Thyroid gland (tissue), 4 donors: ENCODE data around the gene EXOSC5.

Source experiments
- POLR2A ChIP-seq, 2 donors: fragments of 450-650 bp; IDR thresholded peaks; one replicate each; pipeline ENCODE4 v1.6.1; 2017; ENCODE audit warnings: antibody characterized with exemption in 2 of 2, mild to moderate bottlenecking in 2 of 2, moderate library complexity in 1 of 2
- TF ChIP-seq, protein P1 (sequence below), 6 experiments: fragments of 200-600 bp in 3 of 6; fragments of 450-650 bp in 3 of 6; sonication (generic) in 3 of 6; IDR thresholded peaks; one replicate each; pipeline ENCODE4 v1.5.1; 2016 to 2019; ENCODE audit warnings: antibody characterized with exemption in 6 of 6, mild to moderate bottlenecking in 2 of 6, inconsistent platforms in 1 of 6, moderate library complexity in 1 of 6

DNA sequence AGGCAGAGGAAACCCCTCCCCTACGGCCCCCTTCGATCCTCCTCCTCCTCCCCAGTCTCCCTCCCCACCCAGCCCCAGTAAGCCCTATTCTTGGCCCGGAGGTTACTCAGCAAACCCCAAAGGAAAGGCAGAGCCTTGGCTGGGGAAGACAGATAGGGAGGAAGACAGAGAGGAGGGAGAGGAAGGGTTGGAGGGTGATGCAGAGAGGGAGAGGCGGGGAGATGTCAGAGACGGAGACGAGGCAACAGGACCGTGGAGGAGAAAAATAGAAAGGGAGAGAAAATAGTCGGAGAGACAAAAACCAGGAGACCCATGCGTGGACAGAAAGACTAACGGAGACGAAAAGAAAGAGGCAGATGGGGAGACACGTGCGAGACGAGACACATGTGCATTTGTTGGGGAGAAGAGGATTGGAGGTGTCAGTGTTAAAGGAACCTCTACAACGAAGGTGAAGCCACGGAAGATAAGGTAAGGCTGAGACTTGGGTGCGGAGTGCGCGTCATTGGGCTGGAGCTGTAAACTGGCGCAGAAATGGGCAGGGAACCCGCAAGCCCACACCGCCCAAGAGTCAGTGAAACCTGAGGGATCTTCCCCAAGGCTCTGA is 46.3 kb downstream of the EXOSC5 start:
- TF ChIP-seq, protein P1, sequence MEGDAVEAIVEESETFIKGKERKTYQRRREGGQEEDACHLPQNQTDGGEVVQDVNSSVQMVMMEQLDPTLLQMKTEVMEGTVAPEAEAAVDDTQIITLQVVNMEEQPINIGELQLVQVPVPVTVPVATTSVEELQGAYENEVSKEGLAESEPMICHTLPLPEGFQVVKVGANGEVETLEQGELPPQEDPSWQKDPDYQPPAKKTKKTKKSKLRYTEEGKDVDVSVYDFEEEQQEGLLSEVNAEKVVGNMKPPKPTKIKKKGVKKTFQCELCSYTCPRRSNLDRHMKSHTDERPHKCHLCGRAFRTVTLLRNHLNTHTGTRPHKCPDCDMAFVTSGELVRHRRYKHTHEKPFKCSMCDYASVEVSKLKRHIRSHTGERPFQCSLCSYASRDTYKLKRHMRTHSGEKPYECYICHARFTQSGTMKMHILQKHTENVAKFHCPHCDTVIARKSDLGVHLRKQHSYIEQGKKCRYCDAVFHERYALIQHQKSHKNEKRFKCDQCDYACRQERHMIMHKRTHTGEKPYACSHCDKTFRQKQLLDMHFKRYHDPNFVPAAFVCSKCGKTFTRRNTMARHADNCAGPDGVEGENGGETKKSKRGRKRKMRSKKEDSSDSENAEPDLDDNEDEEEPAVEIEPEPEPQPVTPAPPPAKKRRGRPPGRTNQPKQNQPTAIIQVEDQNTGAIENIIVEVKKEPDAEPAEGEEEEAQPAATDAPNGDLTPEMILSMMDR (IDR thresholded peaks at IDR 0.05) = no peak
- no peak for TF ChIP-seq POLR2A (IDR thresholded peaks at IDR 0.05)
